Activated CD8-positive, alpha-beta memory T cell treated with anti-CD3 and anti-CD28 coated beads for 4 hours (primary cell): ENCODE data around the gene GNPAT.

ENCODE experiments used
- DNase-seq, 2 donors: peaks; one replicate each; pipeline ENCODE4 v3.0.0-alpha.2; 2020; ENCODE audit warnings: low read depth in 2 of 2

The GNPAT gene

DNA sequence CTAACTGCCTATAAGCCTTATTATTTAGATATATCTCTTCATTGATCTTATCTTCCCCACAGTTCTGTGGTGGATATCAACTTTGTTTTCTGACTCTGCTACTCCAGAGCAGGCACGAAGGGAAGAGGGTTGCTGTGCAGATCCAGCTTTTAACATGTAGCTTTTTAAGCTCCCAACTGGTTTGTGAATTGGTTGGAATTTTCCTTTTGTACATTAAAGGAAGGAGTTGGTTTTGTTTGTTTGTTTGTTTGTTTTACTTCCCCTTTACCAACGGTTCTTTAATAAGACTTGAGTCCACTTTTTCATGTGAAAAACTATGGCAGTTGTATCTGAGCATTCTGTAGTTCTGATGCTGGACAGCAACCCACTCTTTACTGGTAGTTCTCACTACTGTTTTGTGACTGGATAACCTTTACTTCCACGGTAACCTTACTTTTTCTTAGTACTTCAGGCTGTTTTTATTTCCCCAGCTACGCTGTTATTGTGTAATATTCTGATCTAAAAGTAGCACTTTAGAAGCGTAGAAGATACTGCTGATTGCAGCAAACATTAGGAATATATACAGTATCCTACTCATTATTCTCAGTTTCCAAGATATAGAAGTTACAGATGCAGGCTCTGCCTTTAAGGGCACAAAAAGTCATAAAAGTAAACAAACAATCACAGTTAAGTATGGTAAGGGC is 1.6 kb downstream of the GNPAT start:
- DNase-seq: no peak

DNA sequence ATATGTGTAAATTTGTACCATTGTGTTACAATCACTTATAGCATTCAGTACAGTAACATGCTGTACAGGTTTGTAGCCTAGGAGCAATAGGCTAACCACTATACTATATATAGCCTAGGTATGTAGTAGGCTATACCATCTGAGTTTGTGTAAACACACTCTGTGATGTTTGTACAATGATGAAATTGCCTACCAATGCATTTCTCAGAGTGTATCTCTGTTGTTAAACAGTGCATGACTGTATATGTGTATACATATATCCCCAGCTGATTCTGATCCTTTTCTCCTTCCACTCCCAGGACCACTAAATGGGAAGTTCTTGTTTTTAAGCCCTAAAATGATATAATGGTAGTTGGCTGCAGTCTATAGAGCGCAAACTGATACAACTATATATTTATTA is 7.8 kb downstream of the GNPAT start:
- no peak for DNase-seq

DNA sequence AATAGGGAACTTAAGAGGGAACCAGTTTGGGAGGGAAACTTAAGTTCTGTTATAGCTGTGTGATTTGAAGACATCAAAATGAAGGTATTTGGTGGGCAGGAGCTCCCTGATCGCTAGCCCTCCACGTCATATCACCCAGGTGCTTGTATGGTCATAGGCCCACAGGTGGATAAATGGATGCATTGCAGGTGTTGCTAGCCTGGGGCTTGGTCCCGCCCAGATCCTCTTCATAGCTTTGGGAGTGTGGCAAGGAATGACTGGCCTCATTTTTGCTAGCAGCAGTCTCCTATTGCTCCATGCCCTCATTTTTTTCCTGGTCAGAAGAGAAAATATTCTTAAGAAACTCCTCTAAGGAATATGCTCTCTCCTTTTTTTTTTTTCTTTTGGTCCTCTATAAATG is 11.3 kb downstream of the GNPAT start:
- DNase-seq: no peak

DNA sequence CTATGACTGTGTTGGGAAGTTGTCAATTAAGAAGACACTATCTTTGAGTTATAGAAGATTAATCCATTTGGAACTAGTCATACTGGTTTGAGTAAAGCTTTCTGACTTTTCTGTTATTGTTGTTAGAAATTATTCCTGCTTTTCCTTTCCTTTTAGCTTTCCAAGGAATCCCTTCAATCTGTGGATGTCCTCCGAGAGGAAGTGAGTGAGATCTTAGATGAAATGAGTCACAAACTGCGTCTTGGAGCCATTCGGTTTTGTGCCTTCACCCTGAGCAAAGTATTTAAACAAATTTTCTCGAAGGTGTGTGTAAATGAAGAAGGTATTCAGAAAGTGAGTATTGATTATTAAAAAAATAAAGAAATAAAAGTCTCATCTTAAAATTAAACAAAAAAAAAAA is 19.3 kb downstream of the GNPAT start:
- no peak for DNase-seq

DNA sequence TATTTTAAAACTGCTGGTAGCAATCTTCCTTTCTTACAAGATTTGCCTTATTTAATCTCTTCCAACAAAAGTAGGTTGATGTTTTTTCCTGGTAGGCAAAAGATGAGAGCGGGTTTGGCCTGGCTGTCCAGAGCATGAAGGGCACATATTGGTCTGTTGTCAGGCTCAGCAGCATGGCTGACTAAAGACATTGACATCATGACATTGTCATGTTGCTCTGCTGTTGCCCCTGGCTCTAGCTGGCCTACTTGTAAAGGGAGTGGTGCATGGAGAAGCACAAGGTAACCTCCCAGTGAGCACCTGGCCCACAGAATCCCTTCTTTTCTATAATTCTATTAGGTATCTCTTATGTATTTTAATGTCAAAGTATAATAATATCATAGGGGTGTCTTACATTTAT is 23.6 kb downstream of the GNPAT start:
- no peak for DNase-seq

DNA sequence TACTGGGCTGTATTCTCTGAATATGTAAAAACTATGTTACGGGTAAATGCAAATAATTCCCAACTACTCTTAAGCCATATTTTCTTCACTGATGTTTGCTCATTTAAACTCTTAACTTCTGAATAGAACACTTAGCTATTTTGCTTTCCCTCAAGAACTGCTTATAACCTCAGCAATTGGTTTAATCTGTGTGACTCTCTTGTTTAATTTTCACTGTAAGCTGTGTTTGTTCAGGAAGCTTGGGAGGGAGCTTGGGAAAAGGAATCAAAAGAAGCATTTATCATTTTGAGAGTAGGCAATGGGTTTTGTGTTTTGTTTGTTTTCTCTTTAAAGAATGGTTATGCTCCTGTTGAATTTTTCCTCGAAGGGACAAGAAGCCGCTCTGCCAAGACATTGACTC is 24.4 kb downstream of the GNPAT start:
- DNase-seq: no peak

DNA sequence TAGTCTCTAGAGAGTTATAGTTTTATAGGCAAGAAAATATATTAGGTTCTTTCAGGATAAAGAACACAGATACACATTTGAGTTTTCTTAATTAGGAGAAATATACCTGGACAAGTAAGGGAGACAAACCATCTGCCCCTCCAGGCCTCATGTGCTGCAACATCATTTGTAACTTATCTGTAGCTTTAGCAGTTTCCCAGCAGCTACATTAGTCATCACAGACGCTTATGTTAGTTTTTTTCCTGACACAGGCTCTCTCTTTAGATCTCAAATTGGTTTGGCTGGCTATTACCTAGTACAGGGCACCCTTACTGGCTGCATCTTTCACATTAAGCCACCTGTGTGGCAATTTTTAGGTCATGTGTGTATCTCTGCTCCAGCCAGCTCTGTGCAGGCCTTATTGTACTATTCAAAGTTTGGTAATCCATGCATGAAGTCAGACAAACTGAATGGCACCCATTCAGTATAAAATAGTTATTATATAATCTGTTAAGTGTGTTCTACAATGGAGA is 25.9 kb downstream of the GNPAT start:
- DNase-seq: no peak

DNA sequence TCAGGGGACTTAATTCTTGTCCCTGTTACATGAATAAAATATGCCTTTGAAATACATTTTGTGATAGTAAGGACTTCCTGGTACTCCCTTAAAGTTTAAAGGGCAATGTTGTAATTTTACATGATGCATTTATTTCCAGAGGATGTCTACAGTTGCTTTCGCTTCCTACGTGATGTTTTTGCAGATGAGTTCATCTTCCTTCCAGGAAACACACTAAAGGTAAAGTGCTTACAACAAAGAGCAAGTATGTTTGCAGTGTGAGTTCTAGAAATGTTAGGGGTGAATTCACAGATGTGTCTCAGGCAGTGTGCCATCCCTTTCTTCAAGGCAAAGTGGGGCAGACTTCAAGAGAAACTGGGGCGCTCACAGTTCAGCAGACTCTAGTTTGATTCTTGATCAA is 31.2 kb downstream of the GNPAT start:
- DNase-seq: no peak

DNA sequence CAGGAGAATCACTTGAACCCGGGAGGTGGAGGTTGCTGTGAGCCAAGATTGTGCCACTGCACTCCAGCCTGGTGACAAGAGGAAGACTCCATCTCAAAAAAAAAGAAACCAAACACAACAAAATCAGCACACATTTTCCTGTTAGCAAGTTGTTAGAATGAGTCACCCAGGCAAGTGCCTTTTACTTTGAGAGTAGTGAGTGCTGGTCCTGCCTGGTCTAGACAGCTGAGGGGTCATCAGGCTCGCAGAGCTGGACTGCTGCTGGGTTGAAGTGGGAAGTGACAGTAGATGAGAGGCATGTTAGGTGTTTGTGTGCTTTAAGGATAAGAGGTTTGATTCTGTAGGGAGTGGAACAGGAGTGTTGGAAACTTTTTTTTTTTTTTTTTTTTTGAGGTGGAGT is 31.9 kb downstream of the GNPAT start:
- no peak for DNase-seq

DNA sequence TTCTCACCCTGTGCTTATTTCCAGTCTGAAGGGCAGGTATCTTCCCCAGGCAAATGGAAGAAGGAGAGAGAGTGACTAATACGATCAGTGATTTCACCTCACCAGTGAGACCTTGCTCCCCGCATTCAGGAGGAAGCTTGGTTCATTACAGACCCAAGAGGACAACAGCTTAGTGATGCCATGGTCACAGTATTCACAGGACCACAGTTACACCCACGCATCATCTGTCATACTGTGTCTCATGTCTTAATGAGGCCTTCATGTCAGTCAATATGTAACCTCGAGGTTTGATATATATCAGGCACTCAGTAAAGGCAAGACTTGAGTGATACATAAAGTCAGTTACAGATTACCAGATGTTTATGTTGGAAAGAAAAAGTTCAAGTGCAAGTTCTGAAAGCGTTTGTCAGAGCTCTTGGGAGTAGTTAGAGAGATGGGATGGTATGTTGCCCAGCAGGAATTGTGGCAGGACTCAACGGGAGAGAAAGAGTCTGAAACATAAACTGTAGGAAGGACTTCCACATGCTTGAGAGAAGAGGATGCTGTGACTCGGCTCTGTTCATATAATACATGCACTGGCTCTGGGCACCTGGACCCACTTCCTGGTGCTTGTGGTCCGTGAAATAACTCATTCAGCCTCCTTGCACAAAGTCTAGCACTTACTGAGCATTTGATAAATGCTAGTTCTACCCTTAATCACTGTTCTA is 33.3 kb downstream of the GNPAT start:
- no peak for DNase-seq

DNA sequence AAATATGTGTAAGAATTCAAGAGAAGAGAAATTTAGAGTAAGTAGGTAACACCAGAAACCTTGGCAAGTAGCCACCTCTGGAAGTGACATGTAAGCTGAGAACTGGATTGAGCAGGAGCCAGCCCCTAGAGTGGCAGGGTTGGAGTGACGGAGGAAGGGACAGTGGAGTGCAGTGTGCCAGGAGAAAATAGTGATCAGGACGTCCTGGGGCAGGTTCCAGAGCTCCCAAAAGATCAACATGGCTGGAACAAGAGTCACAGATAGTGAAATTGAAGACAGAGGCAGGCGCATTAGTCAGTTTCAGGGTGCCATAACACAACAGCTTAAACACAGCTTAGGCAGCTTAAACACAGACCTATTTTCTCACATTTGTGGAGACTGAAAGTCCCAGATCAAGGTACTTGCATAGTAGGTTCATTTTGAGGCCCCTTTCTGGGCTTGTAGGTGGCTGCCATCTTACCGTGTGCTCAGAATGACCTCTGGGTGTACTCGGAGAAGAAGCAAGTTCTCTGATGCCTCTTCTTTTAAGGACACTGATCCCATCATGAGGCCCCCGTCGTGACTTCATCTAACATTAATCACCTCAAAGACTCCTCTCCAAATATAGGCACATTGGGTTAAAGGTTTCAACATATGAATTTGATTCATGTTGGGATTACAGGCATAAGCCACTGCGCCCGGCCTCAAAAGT is 37.2 kb downstream of the GNPAT start:
- no peak for DNase-seq

DNA sequence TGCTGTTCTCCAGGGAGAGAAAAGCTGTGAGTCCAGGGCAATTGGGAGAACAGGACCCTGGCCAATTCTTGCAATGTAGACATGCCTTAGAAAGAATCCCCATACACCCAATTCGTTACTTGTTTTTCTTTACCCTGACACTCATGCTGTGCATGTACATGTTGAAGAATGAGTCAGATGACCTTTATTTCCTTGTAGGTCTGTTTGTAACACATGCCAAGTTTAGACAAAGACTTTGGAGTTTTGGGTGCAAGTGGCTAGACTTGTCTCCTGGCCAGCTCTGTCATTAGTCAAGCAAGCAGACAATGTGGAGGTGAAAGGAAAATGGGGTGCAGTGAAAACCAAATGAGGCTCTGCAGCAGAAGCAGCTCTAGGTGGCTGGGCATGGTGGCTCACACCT is 38.1 kb downstream of the GNPAT start:
- DNase-seq: no peak

DNA sequence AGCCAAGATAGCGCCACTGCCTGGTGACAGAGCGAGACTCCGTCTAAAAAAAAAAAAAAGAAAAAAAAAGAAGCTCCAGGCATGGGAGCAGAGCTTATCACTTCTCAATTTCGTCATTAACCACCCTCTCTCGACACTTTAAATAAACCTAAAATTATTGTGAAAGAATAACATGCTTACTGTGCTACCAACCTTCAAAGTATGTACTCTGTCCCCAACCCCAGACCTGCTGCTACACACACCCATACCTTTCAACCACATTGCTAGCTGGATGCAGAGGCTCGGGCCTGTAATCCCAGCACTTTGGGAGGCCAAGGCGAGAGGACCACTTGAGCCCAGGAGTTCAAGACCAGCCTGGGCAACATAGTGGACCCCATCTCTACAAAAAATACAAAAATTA is 38.7 kb downstream of the GNPAT start:
- DNase-seq: no peak

DNA sequence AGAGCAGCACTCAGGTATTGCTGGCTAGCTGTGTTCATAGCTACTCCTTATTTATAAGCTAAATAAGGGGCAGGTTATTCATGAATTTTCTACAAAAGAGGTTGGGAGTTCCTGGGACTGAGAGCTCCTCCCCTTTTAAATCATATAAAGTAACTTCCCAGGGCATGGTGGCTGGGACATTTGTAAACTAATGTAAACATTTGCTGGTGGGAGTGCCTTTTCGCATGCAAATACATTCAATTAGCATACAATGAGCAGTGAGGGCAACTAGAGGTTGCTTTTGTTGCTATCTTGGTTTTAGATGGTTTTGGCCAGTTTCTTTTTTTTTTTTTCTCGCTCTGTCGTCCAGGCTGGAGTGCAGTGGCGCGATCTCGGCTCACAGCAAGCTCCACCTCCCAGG is 43.4 kb downstream of the GNPAT start:
- DNase-seq: no peak

DNA sequence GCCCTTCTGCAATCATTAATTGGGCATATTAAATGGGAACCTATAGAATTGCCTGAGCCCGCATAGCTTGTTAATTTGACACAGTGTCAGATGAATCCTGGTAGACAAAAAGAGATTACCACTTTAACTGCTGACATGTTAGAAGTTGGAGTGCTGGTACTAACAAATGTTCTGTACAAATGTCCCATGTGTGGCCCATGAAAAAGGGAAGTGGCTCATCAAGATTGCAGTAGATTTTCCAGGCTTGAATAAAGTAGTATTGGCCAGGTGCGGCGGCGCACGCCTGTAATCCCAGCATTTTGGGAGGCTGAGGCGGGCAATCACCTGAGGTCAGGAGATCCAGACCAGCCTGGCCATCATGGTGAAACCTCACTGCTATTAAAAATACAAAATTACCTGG is 45.6 kb downstream of the GNPAT start:
- no peak for DNase-seq

DNA sequence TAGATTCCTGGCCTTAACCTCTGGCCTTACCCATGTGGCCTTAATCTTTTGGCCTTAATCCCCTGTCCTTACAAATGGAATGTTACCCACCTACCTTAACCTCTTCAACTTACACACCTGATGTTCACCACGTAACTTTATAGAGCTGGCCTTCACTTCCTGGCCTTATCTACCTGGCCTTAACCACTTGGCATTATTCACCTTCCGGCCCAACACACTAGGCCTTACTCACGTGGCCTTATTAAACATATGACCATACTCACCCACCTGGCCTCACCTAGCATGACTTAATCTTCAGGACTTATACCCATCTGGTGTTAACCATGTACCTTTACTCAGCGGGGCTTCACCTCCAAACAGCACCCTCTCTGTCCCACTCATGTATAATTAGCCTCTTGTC is 54.9 kb downstream of the GNPAT start:
- no peak for DNase-seq

DNA sequence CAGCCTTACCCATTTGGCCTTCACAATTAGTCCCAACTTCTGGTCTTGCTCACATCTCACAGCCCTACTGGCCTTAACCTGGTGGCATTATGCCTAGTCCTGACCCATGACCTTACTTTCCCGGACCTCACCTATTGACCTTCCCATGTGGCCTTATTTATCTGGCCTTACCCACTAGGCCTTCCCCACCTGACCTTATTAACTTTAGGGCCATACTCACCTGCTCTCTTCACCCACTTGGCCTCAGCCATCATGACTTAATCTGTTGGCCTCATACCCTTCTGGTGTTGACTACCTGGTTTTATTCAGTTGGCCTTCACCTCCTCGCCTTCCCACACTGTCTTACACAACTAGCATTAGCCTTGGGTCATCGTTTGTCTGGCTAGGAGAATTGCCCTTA is 61.0 kb downstream of the GNPAT start:
- no peak for DNase-seq

DNA sequence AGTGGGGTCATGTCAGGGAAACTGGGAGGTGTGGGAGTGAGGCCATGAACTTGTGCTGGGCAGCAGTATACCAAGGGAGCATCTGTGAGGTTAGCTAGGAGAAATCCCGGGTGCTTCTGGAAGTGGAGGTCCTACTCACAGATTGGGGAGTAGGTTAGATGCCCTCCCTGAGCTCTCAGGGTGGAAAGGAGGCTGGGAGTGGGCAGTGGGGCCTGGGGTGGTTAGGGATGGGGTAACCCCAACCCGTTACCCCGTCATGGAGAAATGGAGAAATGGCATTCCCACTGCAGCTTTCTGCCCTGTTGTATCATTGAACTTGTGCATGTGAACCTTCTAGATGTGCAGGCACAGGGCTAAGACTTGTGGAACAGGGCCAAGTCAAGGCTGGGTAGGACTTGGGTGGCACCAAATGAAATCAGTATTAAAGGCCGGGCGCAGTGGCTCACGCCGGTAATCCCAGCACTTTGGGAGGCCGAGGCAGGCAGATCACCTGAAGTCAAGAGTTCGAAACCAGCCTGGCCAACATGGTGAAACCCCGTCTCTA is 69.5 kb downstream of the GNPAT start:
- DNase-seq: no peak

DNA sequence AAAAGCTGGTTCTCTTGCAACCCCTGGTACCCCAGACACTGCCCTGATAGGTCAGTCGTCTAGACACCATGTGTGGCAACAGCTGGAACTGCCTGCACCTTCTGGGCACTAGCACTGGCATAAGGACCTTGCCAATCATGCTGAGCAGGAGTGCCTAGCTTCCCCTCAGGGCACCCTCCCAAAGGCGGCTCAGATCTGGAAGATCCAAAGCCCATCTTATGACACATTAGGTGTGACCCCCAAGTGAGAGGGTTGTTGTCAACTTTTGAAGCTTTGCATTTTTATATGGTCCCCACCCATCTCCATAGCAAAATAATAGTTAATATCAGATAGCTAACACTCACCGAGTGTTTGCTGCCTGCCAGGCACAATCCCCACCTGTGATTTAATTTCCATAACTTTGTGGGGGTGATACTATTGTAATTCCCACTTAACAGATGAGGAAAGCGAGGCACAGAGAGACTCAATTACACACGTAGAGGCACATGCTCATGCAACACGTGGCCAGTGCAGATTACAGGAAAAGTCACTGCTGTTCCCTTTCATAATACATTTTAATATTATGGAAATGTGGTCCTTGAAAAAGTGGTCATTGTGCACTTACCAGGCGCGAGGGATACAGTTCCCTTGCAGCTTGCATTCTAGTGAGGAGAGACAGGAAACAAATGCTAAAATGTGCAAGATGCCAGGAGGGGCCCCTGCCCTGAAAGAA is 70.9 kb downstream of the GNPAT start:
- no peak for DNase-seq

DNA sequence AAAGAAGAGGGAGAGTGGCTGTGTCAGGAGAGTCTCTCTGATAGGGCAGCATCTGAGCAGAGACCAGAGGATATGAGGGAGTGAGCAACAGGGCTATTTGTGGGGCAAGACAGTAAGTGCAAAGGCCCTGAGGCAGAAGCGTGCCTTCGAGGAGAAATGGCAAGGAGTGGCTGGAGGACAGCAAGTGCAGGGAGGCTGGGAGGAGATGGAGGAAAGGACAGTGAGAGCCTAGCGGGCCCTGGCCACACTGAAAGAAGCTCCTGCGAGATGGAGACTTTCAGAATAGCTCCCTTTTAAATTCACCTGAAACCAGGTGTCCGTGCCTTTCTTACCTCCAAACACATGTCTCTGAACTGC is 71.4 kb downstream of the GNPAT start:
- no peak for DNase-seq

DNA sequence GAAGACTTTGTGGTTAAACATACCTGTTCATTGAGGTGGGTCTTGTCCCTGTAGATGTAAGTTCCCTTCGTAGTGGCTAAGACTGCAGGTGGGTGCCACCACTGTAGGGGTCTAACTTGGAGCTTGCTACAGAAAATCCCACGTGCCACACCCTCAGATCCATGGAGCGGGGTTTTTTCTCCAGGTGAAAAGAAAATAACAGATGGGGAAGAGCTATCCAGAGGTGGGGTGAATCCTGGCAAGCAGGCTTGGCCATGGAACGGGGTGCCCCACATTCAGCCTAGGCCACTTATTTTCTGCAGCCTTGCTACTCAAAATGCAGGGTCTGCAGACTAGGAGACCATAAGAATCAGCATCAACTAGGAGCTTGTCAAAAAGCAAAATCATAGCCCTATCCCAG is 72.6 kb downstream of the GNPAT start:
- DNase-seq: no peak

DNA sequence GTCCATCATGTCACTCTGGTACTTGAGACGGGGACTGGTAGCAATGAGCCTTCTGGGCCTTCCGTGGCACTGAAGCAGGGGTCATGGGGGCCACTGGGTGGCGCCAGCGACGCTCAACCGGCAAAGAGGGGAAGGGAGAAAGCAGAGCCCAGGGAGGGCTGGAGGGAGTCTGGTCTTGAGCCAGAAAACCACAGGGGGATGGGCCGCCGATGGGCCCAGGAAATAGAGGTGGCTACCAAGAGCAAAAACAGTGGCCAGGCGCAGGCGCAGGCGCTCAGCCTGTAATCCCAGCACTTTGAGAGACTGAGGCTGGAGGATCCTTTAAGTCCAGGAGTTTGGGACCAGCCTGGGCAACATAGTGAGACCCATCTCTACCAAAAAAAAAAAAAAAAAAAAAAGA is 74.9 kb downstream of the GNPAT start:
- DNase-seq: no peak
